CD4-positive, CD25-positive, alpha-beta regulatory T cell (primary cell): ENCODE results near the gene GDPGP1. TPM values are rescaled to one million over a fixed set of nuclear protein-coding genes. Genes with fewer than 3 reads are reported as not detected.
A peak's percentile ranks its signal among the peaks of the same experiment; 100 is the strongest.

Source experiments
- ATAC-seq, 2 donors: fragments of 150-1000 bp; cut with Tn5 transposase; one replicate each; pipeline ENCODE4 v1.10.0; 2021; ENCODE audit warnings: low read depth in 2 of 2, moderate number of reproducible peaks in 2 of 2, moderate library complexity in 1 of 2
- DNase-seq, 3 donors: peaks; one replicate each; pipeline versions ENCODE4 v3.0.0 to v3.0.0-alpha.2; 2012 to 2022; ENCODE audit warnings: mixed read lengths in 1 of 3
- H3K27ac ChIP-seq: one replicate; pipeline ENCODE4 v1.7.0; 2013; ENCODE audit warnings: mild to moderate bottlenecking, low read length; ENCODE audit not compliant: insufficient read depth, poor library complexity, severe bottlenecking
- H3K27me3 ChIP-seq: one replicate; pipeline ENCODE4 v1.7.0; 2013; ENCODE audit warnings: low read length; ENCODE audit not compliant: control insufficient read depth, insufficient read depth
- H3K36me3 ChIP-seq: one replicate; pipeline ENCODE4 v1.7.0; 2013; ENCODE audit warnings: mild to moderate bottlenecking, low read length, moderate library complexity; ENCODE audit not compliant: control insufficient read depth, insufficient read depth
- H3K4me1 ChIP-seq: 2 replicates; pipeline ENCODE4 v1.7.0; 2013; ENCODE audit warnings: mild to moderate bottlenecking, low read length; ENCODE audit not compliant: insufficient read depth, control insufficient read depth, poor library complexity, severe bottlenecking
- H3K4me3 ChIP-seq: one replicate; pipeline ENCODE4 v1.7.0; 2013; ENCODE audit warnings: low read depth, mild to moderate bottlenecking, low read length, moderate library complexity
- H3K9me3 ChIP-seq, 2 experiments: 1 replicate in 1 of 2; 2 replicates in 1 of 2; pipeline ENCODE4 v1.7.0; 2013; ENCODE audit warnings: low read length in 2 of 2, mild to moderate bottlenecking in 1 of 2, moderate library complexity in 1 of 2; ENCODE audit not compliant: control insufficient read depth in 2 of 2
- H3K27ac Mint-ChIP-seq, 3 donors: one replicate each; pipeline ENCODE4 v1.8.0; 2020 to 2022; ENCODE audit warnings: mild to moderate bottlenecking in 3 of 3, mixed read lengths in 3 of 3, moderate library complexity in 2 of 3
- H3K27me3 Mint-ChIP-seq: one replicate; pipeline ENCODE4 v1.8.0; 2022; ENCODE audit warnings: mild to moderate bottlenecking, mixed read lengths
- H3K36me3 Mint-ChIP-seq: one replicate; pipeline ENCODE4 v1.8.0; 2020; ENCODE audit warnings: mixed read lengths
- H3K4me1 Mint-ChIP-seq, 4 donors: one replicate each; pipeline ENCODE4 v1.8.0; 2020 to 2022; ENCODE audit warnings: mixed read lengths in 4 of 4, mild to moderate bottlenecking in 1 of 4
- H3K4me3 Mint-ChIP-seq, 4 donors: one replicate each; pipeline ENCODE4 v1.8.0; 2020 to 2022; ENCODE audit warnings: mild to moderate bottlenecking in 4 of 4, mixed read lengths in 4 of 4, moderate library complexity in 3 of 4
- H3K9me3 Mint-ChIP-seq, 7 donors: one replicate each; pipeline ENCODE4 v1.8.0; 2020 to 2022; ENCODE audit warnings: mixed read lengths in 7 of 7, mild to moderate bottlenecking in 3 of 7, moderate library complexity in 2 of 7
- polyA plus RNA-seq, 4 donors: library from polyadenylated mRNA; unstranded; fragments of 300-500 nt; fragmentation: Illumina TruSeq; gene quantifications; one replicate each; pipeline ENCODE4 v1.2.3, GENCODE V29; 2021
- total RNA-seq: library from RNA; stranded (reverse); gene quantifications from one replicate; pipeline ENCODE4 v1.2.3, GENCODE V29; 2022

Gene GDPGP1
- total and polyA plus RNA-seq, 5 donors from 2014 or later: 0.84 to 3.3 (median 1.2) TPM

- Mint-ChIP-seq H3K4me3 (peak overlapping the region in 1 of 4 donors; percentile 28), H3K36me3 (no peaks in the 10 kb centered on the region), H3K9me3 (no peaks in the 10 kb centered on the region), H3K27me3 (no peaks in the 10 kb centered on the region), H3K4me1 (peaks cover 6 to 33% (median 17%) of the 10 kb centered on the region in 4 donors), H3K27ac (peak overlapping the region in 2 of 3 donors; percentile 49 to 80)
- no peak for DNase-seq
- Histone ChIP-seq H3K27me3 (no peaks in the 10 kb centered on the region), H3K36me3 (no peaks in the 10 kb centered on the region), H3K27ac (no peak overlapping the region), H3K9me3 (no peaks in the 10 kb centered on the region), H3K4me3 (no peak overlapping the region), H3K4me1 (peaks cover 23% of the 10 kb centered on the region)
- ATAC-seq: no peak
These were observed 43.2 kb upstream of the GDPGP1 start for GRCh38 chr15:90190606-90191343.

GRCh38 chr15:90191344-90191687 is 42.7 kb upstream of the GDPGP1 start:
- no peak for DNase-seq
- peak overlapping the region; percentile 31 to 93 (median 64) for H3K4me3 Mint-ChIP-seq
- peaks cover 6 to 33% (median 17%) of the 10 kb centered on the region in 4 donors for H3K4me1 Mint-ChIP-seq
- H3K36me3 Mint-ChIP-seq: no peaks in the 10 kb centered on the region
- H3K36me3 ChIP-seq: no peaks in the 10 kb centered on the region
- H3K27ac Mint-ChIP-seq: peak overlapping the region; percentile 32 to 94 (median 52)
- no peaks in the 10 kb centered on the region for H3K27me3 ChIP-seq
- no peaks in the 10 kb centered on the region for H3K9me3 Mint-ChIP-seq
- ATAC-seq: no peak
- no peak overlapping the region for H3K27ac ChIP-seq
- no peaks in the 10 kb centered on the region for H3K27me3 Mint-ChIP-seq
- peaks cover 23% of the 10 kb centered on the region for H3K4me1 ChIP-seq
- no peaks in the 10 kb centered on the region for H3K9me3 ChIP-seq
- H3K4me3 ChIP-seq: no peak overlapping the region

- Mint-ChIP-seq H3K27me3 (no peaks in the 10 kb centered on the region), H3K36me3 (no peaks in the 10 kb centered on the region), H3K4me1 (peaks cover 6 to 32% (median 17%) of the 10 kb centered on the region in 4 donors), H3K9me3 (no peaks in the 10 kb centered on the region), H3K4me3 (peak overlapping the region; percentile 59 to 93 (median 80)), H3K27ac (peak overlapping the region; percentile 23 to 94 (median 52))
- no peak overlapping the region for H3K27ac ChIP-seq
- ATAC-seq (peak; percentile 76 to 80), DNase-seq (peak in 2 of 3 donors; percentile 32 to 84)
- no peaks in the 10 kb centered on the region for H3K27me3 ChIP-seq
- no peak overlapping the region for H3K4me3 ChIP-seq
- no peaks in the 10 kb centered on the region for H3K36me3 ChIP-seq
- no peaks in the 10 kb centered on the region for H3K9me3 ChIP-seq
- peaks cover 23% of the 10 kb centered on the region for H3K4me1 ChIP-seq
These were observed 42.1 kb upstream of the GDPGP1 start for GRCh38 chr15:90191794-90192509.

GRCh38 chr15:90192961-90193786 is 40.8 kb upstream of the GDPGP1 start:
- Histone ChIP-seq H3K9me3 (no peaks in the 10 kb centered on the region), H3K27me3 (no peaks in the 10 kb centered on the region), H3K36me3 (no peaks in the 10 kb centered on the region), H3K4me1 (peaks cover 23% of the 10 kb centered on the region), H3K27ac (no peak overlapping the region), H3K4me3 (no peak overlapping the region)
- Mint-ChIP-seq H3K9me3 (no peaks in the 10 kb centered on the region), H3K27ac (peak overlapping the region in 2 of 3 donors; percentile 69 to 78), H3K4me3 (peak overlapping the region; percentile 13 to 59 (median 31)), H3K4me1 (peaks cover 6 to 30% (median 15%) of the 10 kb centered on the region in 4 donors), H3K27me3 (no peaks in the 10 kb centered on the region), H3K36me3 (no peaks in the 10 kb centered on the region)
- no peak for ATAC-seq
- DNase-seq: no peak

- Mint-ChIP-seq H3K4me3 (no peak overlapping the region), H3K27me3 (no peaks in the 10 kb centered on the region), H3K9me3 (no peaks in the 10 kb centered on the region), H3K36me3 (no peaks in the 10 kb centered on the region), H3K4me1 (peaks cover 6 to 34% (median 15%) of the 10 kb centered on the region in 4 donors), H3K27ac (no peak overlapping the region)
- no peaks in the 10 kb centered on the region for H3K27me3 ChIP-seq
- DNase-seq (no peak), ATAC-seq (no peak)
- no peaks in the 10 kb centered on the region for H3K36me3 ChIP-seq
- no peak overlapping the region for H3K4me3 ChIP-seq
- H3K9me3 ChIP-seq: no peaks in the 10 kb centered on the region
- H3K27ac ChIP-seq: no peak overlapping the region
- peaks cover 23% of the 10 kb centered on the region for H3K4me1 ChIP-seq
These were observed 39.4 kb upstream of the GDPGP1 start for GRCh38 chr15:90194655-90195054.

GRCh38 chr15:90200534-90201129 is 33.4 kb upstream of the GDPGP1 start:
- Histone ChIP-seq H3K27ac (peak overlapping the region; percentile 65), H3K27me3 (no peaks in the 10 kb centered on the region), H3K4me1 (peaks cover 25% of the 10 kb centered on the region), H3K36me3 (no peaks in the 10 kb centered on the region), H3K4me3 (peak overlapping the region; percentile 48), H3K9me3 (no peaks in the 10 kb centered on the region)
- DNase-seq: no peak
- no peaks in the 10 kb centered on the region for H3K9me3 Mint-ChIP-seq
- no peaks in the 10 kb centered on the region for H3K27me3 Mint-ChIP-seq
- H3K4me1 Mint-ChIP-seq: peaks cover 0 to 27% (median 14%) of the 10 kb centered on the region in 4 donors
- no peaks in the 10 kb centered on the region for H3K36me3 Mint-ChIP-seq
- peak in 1 of 2 donors; percentile 24 for ATAC-seq
- peak overlapping the region; percentile 76 to 91 (median 88) for H3K27ac Mint-ChIP-seq
- H3K4me3 Mint-ChIP-seq: peak overlapping the region; percentile 87 to 95 (median 88)
